GM23338 (cell line): ENCODE data around the gene CTU1. TPM values are rescaled to one million over a fixed set of nuclear protein-coding genes. Genes with fewer than 3 reads are reported as not detected.
A peak's percentile ranks its signal among the peaks of the same experiment; 100 is the strongest.

Experiments used
- ATAC-seq: fragments of 200-7000 bp; cut with Tn5 transposase; 3 replicates; pipeline ENCODE4 v1.9.1; 2020
- DNase-seq: peaks from one replicate; pipeline ENCODE4 v3.0.0-alpha.2; 2015; ENCODE audit warnings: low spot score
- H2AFZ ChIP-seq: fragments of 200-600 bp; sonication (generic); 2 replicates; pipeline ENCODE4 v1.8.0; 2016; ENCODE audit warnings: antibody characterized with exemption, mild to moderate bottlenecking, moderate library complexity
- H3F3A ChIP-seq: fragments of 200-600 bp; sonication (generic); replicated peaks from 2 replicates; pipeline ENCODE4 v1.8.0; 2017; ENCODE audit warnings: antibody characterized with exemption, mixed run types, low read depth
- H3K27ac ChIP-seq: fragments of 200-600 bp; sonication (generic); 2 replicates; pipeline ENCODE4 v1.6.1; 2016; ENCODE audit warnings: low read depth
- H3K27me3 ChIP-seq: fragments of 200-600 bp; sonication (generic); 2 replicates; pipeline ENCODE4 v1.8.0; 2016; ENCODE audit warnings: mild to moderate bottlenecking, mixed run types, moderate library complexity; ENCODE audit not compliant: insufficient read depth
- H3K36me3 ChIP-seq: fragments of 200-600 bp; sonication (generic); 2 replicates; pipeline ENCODE4 v1.8.0; 2016; ENCODE audit warnings: mild to moderate bottlenecking; ENCODE audit not compliant: insufficient read depth
- H3K4me1 ChIP-seq: fragments of 200-600 bp; sonication (generic); 2 replicates; pipeline ENCODE4 v1.8.0; 2016; ENCODE audit warnings: mild to moderate bottlenecking, moderate library complexity; ENCODE audit not compliant: insufficient read depth
- H3K4me2 ChIP-seq: fragments of 200-600 bp; sonication (generic); 2 replicates; pipeline ENCODE4 v1.7.1; 2017; ENCODE audit warnings: mixed run types
- H3K4me3 ChIP-seq: fragments of 200-600 bp; sonication (generic); 2 replicates; pipeline ENCODE4 v1.6.1; 2016; ENCODE audit warnings: mixed run types
- H3K79me2 ChIP-seq: fragments of 200-600 bp; sonication (generic); replicated peaks from 2 replicates; pipeline ENCODE4 v1.8.0; 2017; ENCODE audit warnings: mild to moderate bottlenecking; ENCODE audit not compliant: insufficient read depth
- H3K9me2 ChIP-seq: fragments of 200-600 bp; sonication (generic); 2 replicates; pipeline ENCODE4 v1.8.0; 2017; ENCODE audit not compliant: insufficient read depth
- H4K20me1 ChIP-seq: fragments of 200-600 bp; sonication (generic); replicated peaks from 2 replicates; pipeline ENCODE4 v1.8.0; 2017; ENCODE audit warnings: mild to moderate bottlenecking; ENCODE audit not compliant: insufficient read depth
- H3K27ac Mint-ChIP-seq: 2 replicates; pipeline ENCODE4 v1.8.0; 2020; ENCODE audit warnings: inconsistent platforms, mild to moderate bottlenecking, moderate library complexity, mixed read lengths
- H3K27me3 Mint-ChIP-seq: 3 replicates; pipeline ENCODE4 v1.8.0; 2022; ENCODE audit warnings: low read depth, mild to moderate bottlenecking, moderate library complexity, mixed read lengths, inconsistent platforms; ENCODE audit not compliant: insufficient read depth, poor library complexity
- H3K36me3 Mint-ChIP-seq: 3 replicates; pipeline ENCODE4 v1.8.0; 2021; ENCODE audit warnings: low read depth, mild to moderate bottlenecking, inconsistent platforms, moderate library complexity, mixed read lengths
- H3K4me1 Mint-ChIP-seq: 3 replicates; pipeline ENCODE4 v1.8.0; 2020; ENCODE audit warnings: mild to moderate bottlenecking, inconsistent platforms, mixed read lengths
- H3K4me3 Mint-ChIP-seq: 3 replicates; pipeline ENCODE4 v1.8.0; 2021; ENCODE audit warnings: moderate library complexity, mild to moderate bottlenecking, inconsistent platforms, mixed read lengths
- H3K9me3 Mint-ChIP-seq: 3 replicates; pipeline ENCODE4 v1.8.0; 2020; ENCODE audit warnings: moderate library complexity, mild to moderate bottlenecking, inconsistent platforms, mixed read lengths
- CREB1 ChIP-seq: fragments of 250-450 bp; sonication (Bioruptor Pico); IDR thresholded peaks from 2 replicates; pipeline ENCODE4 v1.5.0; 2020; ENCODE audit warnings: low read depth, mild to moderate bottlenecking, moderate library complexity
- CTCF ChIP-seq, 2 experiments: fragments of 200-600 bp in 1 of 2; sonication (generic) in 1 of 2; conservative IDR thresholded peaks; 2 replicates each; pipeline versions ENCODE4 v1.5.1 to v1.6.1; 2016 to 2017; ENCODE audit warnings: antibody characterized with exemption in 2 of 2, low read depth in 2 of 2, mild to moderate bottlenecking in 2 of 2, moderate library complexity in 1 of 2
- ETS1 ChIP-seq: IDR thresholded peaks from 2 replicates; pipeline ENCODE4 v1.6.1; 2016; ENCODE audit warnings: antibody characterized with exemption
- EZH2 ChIP-seq: fragments of 200-600 bp; sonication (generic); IDR thresholded peaks from one replicate; pipeline ENCODE4 v1.8.0; 2017; ENCODE audit warnings: antibody characterized with exemption, mild to moderate bottlenecking, low read depth; ENCODE audit not compliant: unreplicated experiment
- EZH2phosphoT487 ChIP-seq: fragments of 200-600 bp; sonication (generic); IDR thresholded peaks from one replicate; pipeline ENCODE4 v1.8.1; 2018; ENCODE audit warnings: antibody characterized with exemption; ENCODE audit not compliant: unreplicated experiment
- NANOG ChIP-seq: IDR thresholded peaks from 2 replicates; pipeline ENCODE4 v1.6.1; 2016; ENCODE audit warnings: antibody characterized with exemption, borderline replicate concordance
- POLR2AphosphoS5 ChIP-seq: IDR thresholded peaks from 2 replicates; pipeline ENCODE4 v1.6.1; 2016; ENCODE audit warnings: antibody characterized with exemption, low read depth
- REST ChIP-seq: IDR thresholded peaks from one replicate; pipeline ENCODE4 v1.6.1; 2018; ENCODE audit warnings: antibody characterized with exemption; ENCODE audit not compliant: unreplicated experiment
- STAT1 ChIP-seq: IDR thresholded peaks from one replicate; pipeline ENCODE4 v1.6.1; 2016; ENCODE audit warnings: antibody characterized with exemption; ENCODE audit not compliant: unreplicated experiment
- ZNF114 ChIP-seq: fragments of 250-450 bp; sonication (Bioruptor Pico); IDR thresholded peaks from 2 replicates; pipeline ENCODE4 v1.5.0; 2020; ENCODE audit warnings: mild to moderate bottlenecking, moderate library complexity
- ZNF462 ChIP-seq: fragments of 250-450 bp; sonication (Bioruptor Pico); IDR thresholded peaks from 2 replicates; pipeline ENCODE4 v1.5.0; 2020; ENCODE audit warnings: mild to moderate bottlenecking, moderate library complexity
- polyA plus RNA-seq: library from polyadenylated mRNA; unstranded; fragments of >200 nt; fragmentation: Nextera tagmentation; extraction: Ambion mirVana; gene quantifications from 2 replicates; pipeline ENCODE4 v1.2.1, GENCODE V29; 2016
- total RNA-seq: library from RNA; depleted of rRNA; stranded (reverse); fragments of >200 nt; shearing (Covaris generic); gene quantifications from 2 replicates; pipeline ENCODE4 v1.2.3, GENCODE V29; 2014

The CTU1 gene
- total and polyA plus RNA-seq, 2 experiments from 2014 or later, result 3.7 to 18.8 TPM

- TF ChIP-seq EZH2 (no peak), STAT1 (no peak), ZNF114 (no peak)
Observed at GRCh38 chr19:51091895-51092873, 16.0 kb downstream of the CTU1 start (continued).

- H3K4me1 Mint-ChIP-seq, result peaks cover 34% of the 10 kb centered on the region
- H4K20me1 ChIP-seq, result no peaks in the 10 kb centered on the region
- DNase-seq (no peak), ATAC-seq (no peak)
- H3K27ac ChIP-seq, result no peak overlapping the region
- no peak overlapping the region for H2AFZ ChIP-seq
- H3K27ac Mint-ChIP-seq, result peak overlapping the region; percentile 39; the same call in 1 of the 2 replicates
- H3K4me3 Mint-ChIP-seq, result no peak overlapping the region
- H3F3A ChIP-seq, result no peaks in the 10 kb centered on the region
- no peaks in the 10 kb centered on the region for H3K79me2 ChIP-seq
- no peaks in the 10 kb centered on the region for H3K36me3 ChIP-seq
- no peak overlapping the region for H3K4me3 ChIP-seq
- peaks cover 20% of the 10 kb centered on the region for H3K27me3 Mint-ChIP-seq
- H3K9me3 Mint-ChIP-seq, result no peaks in the 10 kb centered on the region
- no peak overlapping the region for H3K4me2 ChIP-seq
- H3K36me3 Mint-ChIP-seq, result no peaks in the 10 kb centered on the region; the same call in 2 of the 3 replicates
- H3K4me1 ChIP-seq, result peaks cover 5% of the 10 kb centered on the region; the same call in 1 of the 2 replicates
- H3K9me2 ChIP-seq, result no peaks in the 10 kb centered on the region
- no peaks in the 10 kb centered on the region for H3K27me3 ChIP-seq
- TF ChIP-seq ETS1 (no peak), ZNF114 (no peak), POLR2AphosphoS5 (no peak), EZH2phosphoT487 (no peak), STAT1 (no peak), REST (no peak), NANOG (no peak), CREB1 (CRISPR knock-in tag) (no peak), EZH2 (no peak), ZNF462 (CRISPR knock-in tag) (no peak), CTCF (conservative IDR thresholded peaks at IDR 0.05; ENCODE audit: low read depth in 2 of 2) (no peak)
Observed at GRCh38 chr19:51091126-51091525, 17.1 kb downstream of the CTU1 start.
